Breast epithelium (tissue), 4 donors: Measurements from ENCODE around the gene CTIF. TPM values are rescaled to one million over a fixed set of nuclear protein-coding genes. Genes with fewer than 3 reads are reported as not detected.

Source experiments
- DNase-seq, 2 donors: peaks; one replicate each; pipeline ENCODE4 v3.0.0-alpha.2; 2019; ENCODE audit warnings: low spot score in 2 of 2
- H3K27ac ChIP-seq, 2 donors: fragments of 200-600 bp; sonication (generic) in 1 of 2; one replicate each; pipeline ENCODE4 v1.5.1; 2016 to 2019; ENCODE audit warnings: mild to moderate bottlenecking in 1 of 2
- H3K27me3 ChIP-seq, 2 donors: fragments of 200-600 bp; sonication (generic) in 1 of 2; one replicate each; pipeline versions ENCODE4 v1.5.1 to v1.6.0; 2017 to 2019; ENCODE audit warnings: control low read depth in 1 of 2, mild to moderate bottlenecking in 1 of 2
- H3K36me3 ChIP-seq: fragments of 200-600 bp; one replicate; pipeline ENCODE4 v1.5.1; 2019
- H3K4me1 ChIP-seq, 2 donors: fragments of 200-600 bp; sonication (generic); one replicate each; pipeline ENCODE4 v1.5.1; 2016 to 2019; ENCODE audit warnings: control low read depth in 1 of 2
- H3K4me3 ChIP-seq, 3 donors: fragments of 200-600 bp; sonication (generic); 1 replicate in 2 of 3; 2 replicates in 1 of 3; pipeline ENCODE4 v1.5.1; 2016 to 2019; ENCODE audit warnings: mild to moderate bottlenecking in 3 of 3, moderate library complexity in 2 of 3
- H3K9me3 ChIP-seq, 2 donors: fragments of 200-600 bp; sonication (generic) in 1 of 2; one replicate each; pipeline ENCODE4 v1.5.1; 2016 to 2019; ENCODE audit warnings: control low read depth in 1 of 2
- CTCF ChIP-seq, 3 donors: fragments of 450-650 bp; IDR thresholded peaks; one replicate each; pipeline ENCODE4 v1.5.1; 2016 to 2017; ENCODE audit warnings: antibody characterized with exemption in 3 of 3, mild to moderate bottlenecking in 3 of 3, moderate library complexity in 3 of 3
- POLR2A ChIP-seq: fragments of 450-650 bp; IDR thresholded peaks from one replicate; pipeline ENCODE4 v1.6.1; 2016; ENCODE audit warnings: antibody characterized with exemption, mild to moderate bottlenecking, moderate library complexity
- POLR2AphosphoS5 ChIP-seq, 3 donors: sonication (generic); formaldehyde crosslinking; IDR thresholded peaks; one replicate each; pipeline ENCODE4 v1.6.1; 2017; ENCODE audit warnings: antibody characterized with exemption in 3 of 3
- intact Hi-C: fragments of 100-400 bp; cut with DNase I; formaldehyde crosslinking; loops from one replicate; pipeline ENCODE4 v1.15.1; 2023; ENCODE audit warnings: low total_unique reads
- total RNA-seq, 3 donors: library from RNA; depleted of rRNA; stranded (reverse); fragments of >200 nt; gene quantifications; one replicate each; pipeline ENCODE4 v1.1.0, GENCODE V29; 2016

CTIF gene
- total RNA-seq, 3 donors from 2014 or later, result 28.8 to 78.9 (median 32.6) TPM

DNA sequence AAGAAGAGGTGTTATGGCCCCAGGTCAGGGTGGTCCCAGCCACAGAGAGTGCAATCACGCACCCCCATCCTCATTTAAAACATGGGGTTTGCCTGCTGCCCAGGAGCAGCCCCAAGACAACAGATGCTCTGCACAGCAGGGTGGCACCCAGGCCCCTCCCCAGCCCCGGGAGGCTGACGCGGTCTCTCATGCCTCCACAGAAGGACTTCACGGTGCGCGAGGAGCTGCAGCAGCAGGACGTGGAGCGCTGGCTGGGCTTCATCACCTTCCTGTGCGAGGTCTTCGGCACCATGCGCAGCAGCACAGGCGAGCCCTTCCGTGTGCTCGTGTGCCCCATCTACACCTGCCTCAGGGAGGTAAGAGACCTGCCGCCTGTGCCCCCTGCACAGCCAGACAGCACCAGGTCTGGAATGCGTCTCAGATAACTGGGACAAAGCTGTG, 278.2 kb downstream of the CTIF start:
- H3K9me3 ChIP-seq, result no peaks in the 10 kb centered on the region
- no peaks in the 10 kb centered on the region for H3K27me3 ChIP-seq
- no peak overlapping the region for H3K4me3 ChIP-seq
- no peak overlapping the region for H3K27ac ChIP-seq
- intact Hi-C loops, result no loop called here
- no peaks in the 10 kb centered on the region for H3K4me1 ChIP-seq
- H3K36me3 ChIP-seq, result no peaks in the 10 kb centered on the region
- no peak for TF ChIP-seq POLR2A
- no peak for TF ChIP-seq CTCF (IDR thresholded peaks at IDR 0.05)
- no peak for TF ChIP-seq POLR2AphosphoS5 (IDR thresholded peaks at IDR 0.05)
- DNase-seq, result peak in 1 of 2 donors; percentile 12

DNA sequence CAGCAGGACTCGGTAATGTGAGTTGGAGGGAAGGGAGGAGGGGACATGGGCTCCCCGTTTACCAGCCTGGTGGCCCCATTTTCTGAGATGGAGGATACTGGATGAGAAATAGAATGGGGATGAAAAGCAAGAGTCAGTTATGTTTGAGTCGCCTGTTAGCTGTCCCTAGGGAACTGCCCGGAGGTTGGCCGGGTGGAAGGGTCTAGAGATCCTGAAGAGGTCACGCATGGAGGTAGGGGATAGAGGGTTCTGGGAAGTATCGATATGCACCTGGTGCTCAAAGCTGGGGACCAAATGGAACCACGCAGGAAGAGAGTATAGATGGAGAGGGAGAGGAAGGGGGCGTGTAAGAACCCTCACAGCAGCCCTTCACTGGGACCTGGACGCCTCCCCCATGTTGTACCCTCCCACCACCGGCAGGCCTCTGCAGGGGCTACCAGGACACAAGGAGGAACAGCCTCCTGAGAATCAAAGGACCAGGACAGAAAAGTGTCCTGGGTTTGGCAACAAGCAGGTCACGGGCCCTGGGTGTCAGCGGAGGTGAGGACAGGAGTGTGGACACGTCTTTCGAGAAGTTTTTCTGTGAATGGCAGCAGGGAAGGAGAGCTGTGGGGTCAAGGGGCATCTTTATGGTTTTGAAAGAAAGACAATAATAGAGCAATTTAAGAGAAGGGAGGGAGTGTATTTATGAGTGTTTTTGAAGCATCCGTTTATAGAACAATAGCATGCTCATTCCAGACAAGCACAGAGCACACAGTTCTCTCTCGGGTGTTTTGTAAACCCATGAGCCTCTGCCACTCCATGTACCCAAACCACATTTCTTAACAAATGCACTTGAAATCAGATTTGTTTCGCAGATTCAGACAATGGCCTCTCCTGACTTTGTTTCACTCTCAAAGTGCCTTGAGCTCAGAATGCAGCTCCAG, 279.8 kb downstream of the CTIF start:
- no peak overlapping the region for H3K4me3 ChIP-seq
- H3K36me3 ChIP-seq, result no peaks in the 10 kb centered on the region
- intact Hi-C loops, result no loop called here
- peak in 1 of 2 donors; percentile 39 for DNase-seq
- no peak overlapping the region for H3K27ac ChIP-seq
- H3K9me3 ChIP-seq, result no peaks in the 10 kb centered on the region
- no peaks in the 10 kb centered on the region for H3K27me3 ChIP-seq
- no peaks in the 10 kb centered on the region for H3K4me1 ChIP-seq
- TF ChIP-seq POLR2A, result no peak
- TF ChIP-seq CTCF (IDR thresholded peaks at IDR 0.05), result no peak
- TF ChIP-seq POLR2AphosphoS5 (IDR thresholded peaks at IDR 0.05), result no peak

DNA sequence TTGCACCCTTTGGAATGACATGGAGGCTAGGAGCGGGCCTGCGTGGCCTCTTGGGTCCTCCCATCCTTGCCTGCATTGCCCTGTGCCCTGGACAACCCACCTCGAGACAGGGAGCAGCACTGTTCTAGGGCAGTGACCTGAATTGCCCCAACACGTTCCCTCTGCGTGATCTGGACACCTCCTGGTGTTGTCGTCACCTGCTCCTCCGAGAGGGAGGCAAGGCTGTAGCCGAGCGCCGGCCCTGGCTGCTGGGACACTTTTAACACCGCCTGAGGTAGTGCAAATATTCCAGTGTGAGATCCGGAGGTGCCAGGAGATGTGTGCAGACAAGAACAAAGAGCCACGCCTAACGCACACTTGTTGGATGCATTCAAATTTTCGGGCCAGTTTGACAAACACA, 280.4 kb downstream of the CTIF start:
- Histone ChIP-seq H3K27me3 (no peaks in the 10 kb centered on the region), H3K36me3 (no peaks in the 10 kb centered on the region), H3K4me1 (no peaks in the 10 kb centered on the region), H3K27ac (no peak overlapping the region), H3K4me3 (no peak overlapping the region), H3K9me3 (no peaks in the 10 kb centered on the region)
- no peak for TF ChIP-seq CTCF (IDR thresholded peaks at IDR 0.05)
- no peak for TF ChIP-seq POLR2A
- TF ChIP-seq POLR2AphosphoS5 (IDR thresholded peaks at IDR 0.05), result no peak
- intact Hi-C loops, result no loop called here
- peak in 1 of 2 donors; percentile 37 for DNase-seq

DNA sequence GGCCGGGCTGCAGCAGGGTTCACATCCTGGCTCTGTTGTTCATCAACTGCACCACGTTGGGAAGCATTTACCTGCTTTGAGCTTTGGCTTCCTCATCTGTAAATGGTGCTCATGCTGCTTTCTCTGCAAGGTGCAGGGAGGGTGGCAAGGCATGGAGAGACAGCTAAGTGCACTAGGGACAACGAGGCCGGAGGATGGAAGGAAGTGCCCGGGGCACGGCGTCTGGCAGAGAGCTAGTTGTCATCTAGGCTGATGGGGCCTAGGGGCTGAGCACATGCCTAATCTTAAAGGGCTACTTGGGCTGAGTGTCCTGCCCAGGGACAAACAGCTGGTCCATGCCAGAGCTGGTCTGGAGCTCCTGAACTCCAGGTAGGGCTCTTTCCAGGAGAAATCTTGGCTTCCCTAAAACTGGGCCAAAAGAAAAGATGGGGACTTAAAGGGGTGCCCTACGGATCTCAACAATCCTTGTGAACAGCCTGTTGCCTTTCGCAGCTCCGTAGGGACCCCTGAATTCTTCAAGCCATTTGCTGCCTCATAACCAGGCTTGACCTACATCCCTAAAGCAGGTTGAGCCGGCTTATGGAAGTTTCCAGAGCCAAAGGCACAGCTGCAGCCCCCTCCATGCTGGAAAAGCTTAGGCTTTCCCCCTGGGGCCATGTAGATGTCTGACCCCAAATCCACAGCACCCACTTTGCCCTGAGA, 281.1 kb downstream of the CTIF start:
- Histone ChIP-seq H3K9me3 (no peaks in the 10 kb centered on the region), H3K36me3 (no peaks in the 10 kb centered on the region), H3K4me3 (no peak overlapping the region), H3K27me3 (no peaks in the 10 kb centered on the region), H3K27ac (no peak overlapping the region), H3K4me1 (no peaks in the 10 kb centered on the region)
- TF ChIP-seq POLR2AphosphoS5 (IDR thresholded peaks at IDR 0.05) (no peak), POLR2A (no peak), CTCF (IDR thresholded peaks at IDR 0.05) (no peak)
- intact Hi-C loops, result no loop called here
- DNase-seq, result peak in 1 of 2 donors; percentile 44
